ENCODE data around the gene EEFSEC.

Gene EEFSEC

GRCh38 chr3:128197855-128198254, 44.6 kb downstream of the EEFSEC start:
- Mint-ChIP-seq H3K27ac (peak overlapping the region; percentile 13 to 80 (median 63)), H3K27me3 (ENCODE audit: low read depth) (no peaks in the 10 kb centered on the region), H3K4me3 (no peak overlapping the region), H3K36me3 (ENCODE audit: low read depth) (peaks cover 4% of the 10 kb centered on the region), H3K9me3 (peaks cover 2% of the 10 kb centered on the region), H3K4me1 (peaks cover 39% of the 10 kb centered on the region)
- TF ChIP-seq, protein P1, sequence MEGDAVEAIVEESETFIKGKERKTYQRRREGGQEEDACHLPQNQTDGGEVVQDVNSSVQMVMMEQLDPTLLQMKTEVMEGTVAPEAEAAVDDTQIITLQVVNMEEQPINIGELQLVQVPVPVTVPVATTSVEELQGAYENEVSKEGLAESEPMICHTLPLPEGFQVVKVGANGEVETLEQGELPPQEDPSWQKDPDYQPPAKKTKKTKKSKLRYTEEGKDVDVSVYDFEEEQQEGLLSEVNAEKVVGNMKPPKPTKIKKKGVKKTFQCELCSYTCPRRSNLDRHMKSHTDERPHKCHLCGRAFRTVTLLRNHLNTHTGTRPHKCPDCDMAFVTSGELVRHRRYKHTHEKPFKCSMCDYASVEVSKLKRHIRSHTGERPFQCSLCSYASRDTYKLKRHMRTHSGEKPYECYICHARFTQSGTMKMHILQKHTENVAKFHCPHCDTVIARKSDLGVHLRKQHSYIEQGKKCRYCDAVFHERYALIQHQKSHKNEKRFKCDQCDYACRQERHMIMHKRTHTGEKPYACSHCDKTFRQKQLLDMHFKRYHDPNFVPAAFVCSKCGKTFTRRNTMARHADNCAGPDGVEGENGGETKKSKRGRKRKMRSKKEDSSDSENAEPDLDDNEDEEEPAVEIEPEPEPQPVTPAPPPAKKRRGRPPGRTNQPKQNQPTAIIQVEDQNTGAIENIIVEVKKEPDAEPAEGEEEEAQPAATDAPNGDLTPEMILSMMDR (IDR thresholded peaks at IDR 0.05; ENCODE audit: unreplicated experiment in 3 of 3) = no peak

DNA sequence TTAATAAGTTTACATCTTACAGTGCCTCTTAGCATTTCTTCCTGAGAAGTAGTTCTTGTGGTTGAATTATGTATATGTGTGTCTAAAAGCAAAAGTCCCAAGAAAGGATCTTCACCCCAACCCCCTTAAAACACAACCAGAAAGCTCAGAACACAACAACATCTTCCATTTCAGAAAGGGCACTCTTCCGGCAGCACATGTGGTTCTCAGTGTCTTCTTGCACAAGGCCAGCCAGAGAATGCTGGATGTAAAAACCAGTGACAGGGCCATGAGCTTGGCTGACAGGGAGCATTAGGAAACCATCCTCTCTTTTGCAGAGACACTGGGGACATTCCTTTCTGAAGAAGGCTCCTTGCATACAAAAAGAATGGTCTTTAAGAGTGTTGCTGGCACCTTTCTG, 45.0 kb downstream of the EEFSEC start:
- no peaks in the 10 kb centered on the region for H3K27me3 Mint-ChIP-seq (ENCODE audit: low read depth)
- H3K4me3 Mint-ChIP-seq = no peak overlapping the region
- H3K4me1 Mint-ChIP-seq = peaks cover 43% of the 10 kb centered on the region
- peaks cover 4% of the 10 kb centered on the region for H3K36me3 Mint-ChIP-seq (ENCODE audit: low read depth)
- peak overlapping the region; percentile 13 to 80 (median 63) for H3K27ac Mint-ChIP-seq
- TF ChIP-seq, protein P1 (IDR thresholded peaks at IDR 0.05; ENCODE audit: unreplicated experiment in 3 of 3) = no peak
- peaks cover 2% of the 10 kb centered on the region for H3K9me3 Mint-ChIP-seq

GRCh38 chr3:128199110-128199509, 45.8 kb downstream of the EEFSEC start:
- Mint-ChIP-seq H3K27ac (peak overlapping the region in 2 of 3 experiments; percentile 29 to 63), H3K27me3 (ENCODE audit: low read depth) (no peaks in the 10 kb centered on the region), H3K36me3 (ENCODE audit: low read depth) (peaks cover 4% of the 10 kb centered on the region), H3K9me3 (peaks cover 2% of the 10 kb centered on the region), H3K4me1 (peaks cover 42% of the 10 kb centered on the region), H3K4me3 (no peak overlapping the region)
- TF ChIP-seq, protein P1 (IDR thresholded peaks at IDR 0.05; ENCODE audit: unreplicated experiment in 3 of 3) = no peak

DNA sequence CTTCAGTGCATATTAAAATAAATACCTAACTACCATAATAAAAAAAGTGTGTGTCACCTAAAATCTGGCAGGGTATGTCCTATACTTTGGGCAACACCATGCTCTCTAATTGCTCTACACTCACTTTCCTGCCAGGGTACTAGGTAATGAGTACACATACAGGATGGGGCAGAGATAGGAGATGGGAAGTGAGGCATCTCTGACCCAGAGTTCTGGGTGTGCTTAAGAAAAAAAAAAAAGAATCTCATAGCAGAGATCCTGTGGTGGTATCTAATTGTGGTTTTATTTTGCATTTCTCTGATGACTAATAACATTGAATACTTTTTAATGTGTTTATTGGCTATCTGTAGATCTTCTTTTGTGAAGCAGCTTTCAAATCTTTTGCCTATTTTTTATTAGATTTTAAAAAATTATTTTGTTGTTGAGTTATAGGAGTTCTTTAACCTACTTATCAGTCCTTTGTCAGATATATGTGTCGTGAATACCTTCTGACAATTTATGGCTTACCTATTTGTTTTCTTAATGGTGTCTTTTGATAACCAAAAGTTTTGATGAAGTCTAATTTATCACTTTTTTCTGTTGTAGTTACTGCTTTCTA, 48.0 kb downstream of the EEFSEC start:
- peaks cover 4% of the 10 kb centered on the region for H3K36me3 Mint-ChIP-seq (ENCODE audit: low read depth)
- H3K4me3 Mint-ChIP-seq = no peak overlapping the region
- TF ChIP-seq, protein P1 (IDR thresholded peaks at IDR 0.05; ENCODE audit: unreplicated experiment in 3 of 3) = no peak
- peaks cover 44% of the 10 kb centered on the region for H3K4me1 Mint-ChIP-seq
- peaks cover 2% of the 10 kb centered on the region for H3K9me3 Mint-ChIP-seq
- no peak overlapping the region for H3K27ac Mint-ChIP-seq
- H3K27me3 Mint-ChIP-seq (ENCODE audit: low read depth) = no peaks in the 10 kb centered on the region

DNA sequence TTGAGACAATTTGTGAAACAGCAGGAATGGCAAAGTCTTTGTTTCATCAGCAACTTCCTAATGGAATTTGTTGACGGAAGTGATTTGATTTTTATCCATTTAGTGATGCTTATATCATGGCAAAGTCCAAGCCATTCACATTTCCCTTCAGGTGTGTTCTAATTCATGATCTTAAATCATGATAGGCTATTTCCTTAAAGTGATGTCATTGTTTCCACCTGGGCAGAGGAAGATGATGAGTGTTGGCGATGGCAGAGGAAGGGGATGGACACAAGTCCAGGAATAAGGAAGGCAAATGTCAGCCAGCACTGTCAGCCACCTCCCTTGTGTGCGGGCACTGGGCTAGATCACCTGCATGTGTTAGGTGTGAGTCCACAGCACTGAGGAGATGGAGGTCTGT, 49.9 kb downstream of the EEFSEC start:
- H3K36me3 Mint-ChIP-seq (ENCODE audit: low read depth) = peaks cover 4% of the 10 kb centered on the region
- H3K4me3 Mint-ChIP-seq = no peak overlapping the region
- TF ChIP-seq, protein P1 (IDR thresholded peaks at IDR 0.05; ENCODE audit: unreplicated experiment in 3 of 3) = no peak
- H3K4me1 Mint-ChIP-seq = peaks cover 46% of the 10 kb centered on the region
- H3K9me3 Mint-ChIP-seq = peaks cover 2% of the 10 kb centered on the region
- H3K27ac Mint-ChIP-seq = peak overlapping the region in 2 of 3 experiments; percentile 48 to 99
- H3K27me3 Mint-ChIP-seq (ENCODE audit: low read depth) = no peaks in the 10 kb centered on the region

DNA sequence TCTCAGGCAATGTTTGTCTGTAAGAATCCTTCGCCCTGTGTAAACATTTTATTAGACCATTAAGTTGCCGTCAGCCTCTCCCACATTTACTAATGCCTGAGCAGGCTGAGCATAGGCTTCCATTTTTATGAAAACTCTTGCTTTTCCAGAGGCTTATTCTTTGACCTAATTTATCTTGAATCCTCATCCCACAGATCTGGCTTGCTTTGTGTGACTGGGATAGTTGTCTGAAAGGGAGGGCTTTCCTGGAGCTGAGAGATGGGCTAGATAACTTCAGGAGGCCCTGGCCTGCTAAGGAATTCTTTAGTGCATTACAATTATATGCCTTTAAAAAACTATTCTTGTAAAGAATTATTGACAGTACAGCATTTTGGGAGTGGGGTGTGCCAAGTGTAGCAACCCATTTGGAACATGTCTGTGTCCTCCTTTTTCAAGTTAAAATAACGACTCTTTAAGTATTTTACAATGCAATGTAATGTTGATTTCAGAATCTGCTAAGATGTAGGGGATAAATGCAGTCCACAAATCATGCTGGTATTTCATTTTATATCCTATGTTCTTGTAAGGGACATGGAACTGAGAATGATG, 52.4 kb downstream of the EEFSEC start:
- H3K4me1 Mint-ChIP-seq = peaks cover 57% of the 10 kb centered on the region
- H3K27me3 Mint-ChIP-seq (ENCODE audit: low read depth) = peaks cover 5% of the 10 kb centered on the region
- peak overlapping the region in 2 of 3 experiments; percentile 3 to 14 for H3K4me3 Mint-ChIP-seq
- peaks cover 2% of the 10 kb centered on the region for H3K9me3 Mint-ChIP-seq
- H3K36me3 Mint-ChIP-seq (ENCODE audit: low read depth) = peaks cover 4% of the 10 kb centered on the region
- TF ChIP-seq, protein P1 (IDR thresholded peaks at IDR 0.05; ENCODE audit: unreplicated experiment in 3 of 3) = no peak
- peak overlapping the region; percentile 94 to 99 (median 97) for H3K27ac Mint-ChIP-seq

Measured in nephron (organoid).